SU-DHL-6 (cell line): ENCODE measurements around the gene B4GALT5.

Experiments used
- CTCF ChIP-seq: fragments of 200-600 bp; sonication (generic); IDR thresholded peaks from one replicate; pipeline ENCODE4 v1.5.1; 2017; ENCODE audit warnings: antibody characterized with exemption, mild to moderate bottlenecking, low read length, moderate library complexity; ENCODE audit not compliant: insufficient read depth, poor library complexity, severe bottlenecking
- EZH2phosphoT487 ChIP-seq: fragments of 200-600 bp; sonication (generic), shearing (Covaris generic); conservative IDR thresholded peaks from 2 replicates; pipeline ENCODE4 v1.6.1; 2018; ENCODE audit warnings: mild to moderate bottlenecking, antibody characterized with exemption, low read length, moderate library complexity, mixed read lengths

DNA sequence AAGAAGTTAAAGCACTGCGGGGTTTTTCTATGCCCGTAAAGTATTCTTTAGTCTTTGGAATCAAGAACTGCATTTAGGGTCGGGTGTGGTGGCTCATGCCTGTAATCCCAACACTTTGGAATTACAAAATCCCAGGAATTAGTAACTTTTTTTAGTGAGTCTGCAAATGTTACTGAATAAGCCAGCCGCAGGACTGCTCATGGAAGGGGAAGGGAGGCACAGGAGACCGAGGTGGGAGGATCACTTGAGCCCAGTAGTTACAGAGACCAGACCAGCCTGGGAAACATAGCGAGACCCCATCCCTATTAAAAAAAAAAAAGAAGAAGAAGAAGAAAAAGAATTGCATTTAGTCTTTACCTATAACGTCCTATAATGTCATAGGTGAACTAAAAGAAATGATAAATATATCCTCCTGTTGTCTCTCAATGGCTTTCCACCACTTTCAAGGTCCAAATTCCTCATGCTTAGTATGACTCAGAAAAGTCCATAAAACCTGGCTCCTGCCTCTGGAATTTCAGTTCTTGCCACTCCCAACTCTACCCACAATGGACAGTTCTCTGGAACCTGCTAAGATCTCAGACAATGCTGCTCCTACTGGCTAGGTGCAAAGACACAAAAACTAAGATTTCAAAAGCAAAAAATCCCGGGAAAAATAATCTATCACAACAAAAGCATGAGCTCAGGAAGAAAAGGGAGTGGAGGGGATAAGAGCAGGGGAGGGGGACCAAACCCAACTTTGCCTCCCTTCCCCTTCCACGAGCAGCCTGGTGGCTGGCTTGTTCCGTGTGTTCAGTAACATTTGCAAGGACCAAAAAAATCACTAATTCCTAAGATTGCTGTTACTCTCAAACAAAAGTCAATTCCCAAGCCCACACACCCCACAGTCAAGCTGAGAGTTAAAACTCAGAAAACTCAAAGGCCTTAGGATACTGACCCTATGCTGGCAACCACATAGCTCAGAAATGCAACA lies 39.0 kb downstream of the B4GALT5 start:
- TF ChIP-seq CTCF (no peak), EZH2phosphoT487 (no peak)
